ENCODE results near the gene MDFI.

Gene MDFI

GRCh38 chr6:41633056-41633634, 5.1 kb upstream of the MDFI start:
- Mint-ChIP-seq H3K27me3 (ENCODE audit: low read depth) (peaks cover 48% of the 10 kb centered on the region), H3K4me3 (no peak overlapping the region), H3K9me3 (no peaks in the 10 kb centered on the region), H3K4me1 (ENCODE audit: low read depth) (no peaks in the 10 kb centered on the region), H3K27ac (no peak overlapping the region), H3K36me3 (ENCODE audit: low read depth) (no peaks in the 10 kb centered on the region)
- DNase-seq (ENCODE audit: low spot score) = no peak

DNA sequence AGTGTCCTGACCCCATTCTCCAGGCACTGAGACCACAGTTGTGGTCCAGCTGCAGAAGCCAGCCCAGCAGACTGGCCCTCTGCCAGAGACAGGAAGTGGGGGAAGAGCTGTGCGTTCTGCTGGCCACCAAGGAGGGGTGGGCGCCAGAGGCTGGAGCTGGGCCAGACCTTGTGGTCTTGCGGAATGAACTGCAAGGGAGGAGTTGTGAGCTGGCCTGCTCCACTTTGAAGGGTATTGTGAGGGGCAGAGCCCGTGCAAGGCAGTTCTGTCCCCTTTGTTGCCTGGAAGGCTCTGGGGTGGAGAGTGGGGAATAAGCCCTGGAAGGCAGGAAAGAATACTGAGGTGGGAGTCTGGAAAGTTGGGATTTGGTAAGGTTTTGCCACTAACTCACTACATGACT, 3.6 kb upstream of the MDFI start:
- DNase-seq (ENCODE audit: low spot score) = no peak
- peaks cover 58% of the 10 kb centered on the region for H3K27me3 Mint-ChIP-seq (ENCODE audit: low read depth)
- H3K9me3 Mint-ChIP-seq = no peaks in the 10 kb centered on the region
- no peak overlapping the region for H3K27ac Mint-ChIP-seq
- no peaks in the 10 kb centered on the region for H3K4me1 Mint-ChIP-seq (ENCODE audit: low read depth)
- H3K36me3 Mint-ChIP-seq (ENCODE audit: low read depth) = no peaks in the 10 kb centered on the region
- no peak overlapping the region for H3K4me3 Mint-ChIP-seq

DNA sequence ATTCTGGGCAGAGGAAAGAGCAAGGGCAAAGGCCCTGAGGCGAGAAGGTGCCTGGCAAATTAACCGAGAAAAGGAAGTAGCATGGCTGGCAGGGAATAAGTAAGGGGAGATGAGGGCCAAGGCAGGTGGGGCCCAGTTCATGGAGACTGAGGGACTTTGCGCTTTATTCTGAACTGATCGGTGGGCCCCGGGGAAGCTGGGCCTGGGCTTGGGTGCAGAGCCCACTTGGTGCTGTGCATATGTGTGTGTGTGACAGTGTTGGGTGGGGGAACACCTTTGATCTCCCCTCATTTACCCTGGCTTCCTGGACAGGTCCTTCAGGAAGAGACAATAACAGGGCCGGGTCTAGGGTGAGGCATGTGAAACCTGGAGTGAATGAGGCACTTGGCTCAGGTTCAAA, 2.9 kb upstream of the MDFI start:
- no peaks in the 10 kb centered on the region for H3K36me3 Mint-ChIP-seq (ENCODE audit: low read depth)
- no peaks in the 10 kb centered on the region for H3K4me1 Mint-ChIP-seq (ENCODE audit: low read depth)
- H3K27ac Mint-ChIP-seq = no peak overlapping the region
- no peak overlapping the region for H3K4me3 Mint-ChIP-seq
- no peaks in the 10 kb centered on the region for H3K9me3 Mint-ChIP-seq
- DNase-seq (ENCODE audit: low spot score) = no peak
- peaks cover 65% of the 10 kb centered on the region for H3K27me3 Mint-ChIP-seq (ENCODE audit: low read depth)

DNA sequence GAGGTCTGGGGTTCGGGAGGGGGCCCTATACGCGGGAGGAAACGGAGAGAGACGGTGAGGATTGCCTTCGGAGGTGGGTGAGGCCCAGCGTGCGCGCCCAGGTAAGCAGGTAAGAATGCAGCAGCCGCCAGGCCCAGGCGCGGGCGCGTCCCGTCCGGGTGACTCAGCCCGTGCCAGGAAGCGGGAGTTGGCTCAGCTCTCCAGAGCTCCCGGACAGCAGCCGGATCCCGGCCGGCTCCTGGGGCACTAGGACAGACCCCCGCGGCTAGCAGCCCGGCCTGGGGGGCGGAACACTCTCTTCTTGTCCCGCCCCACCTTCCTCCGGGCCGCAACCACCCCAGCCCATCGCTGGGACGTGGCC, 1.5 kb upstream of the MDFI start:
- DNase-seq (ENCODE audit: low spot score) = no peak
- no peaks in the 10 kb centered on the region for H3K4me1 Mint-ChIP-seq (ENCODE audit: low read depth)
- no peak overlapping the region for H3K27ac Mint-ChIP-seq
- no peak overlapping the region for H3K4me3 Mint-ChIP-seq
- peaks cover 74% of the 10 kb centered on the region for H3K27me3 Mint-ChIP-seq (ENCODE audit: low read depth)
- H3K36me3 Mint-ChIP-seq (ENCODE audit: low read depth) = no peaks in the 10 kb centered on the region
- H3K9me3 Mint-ChIP-seq = no peaks in the 10 kb centered on the region

DNA sequence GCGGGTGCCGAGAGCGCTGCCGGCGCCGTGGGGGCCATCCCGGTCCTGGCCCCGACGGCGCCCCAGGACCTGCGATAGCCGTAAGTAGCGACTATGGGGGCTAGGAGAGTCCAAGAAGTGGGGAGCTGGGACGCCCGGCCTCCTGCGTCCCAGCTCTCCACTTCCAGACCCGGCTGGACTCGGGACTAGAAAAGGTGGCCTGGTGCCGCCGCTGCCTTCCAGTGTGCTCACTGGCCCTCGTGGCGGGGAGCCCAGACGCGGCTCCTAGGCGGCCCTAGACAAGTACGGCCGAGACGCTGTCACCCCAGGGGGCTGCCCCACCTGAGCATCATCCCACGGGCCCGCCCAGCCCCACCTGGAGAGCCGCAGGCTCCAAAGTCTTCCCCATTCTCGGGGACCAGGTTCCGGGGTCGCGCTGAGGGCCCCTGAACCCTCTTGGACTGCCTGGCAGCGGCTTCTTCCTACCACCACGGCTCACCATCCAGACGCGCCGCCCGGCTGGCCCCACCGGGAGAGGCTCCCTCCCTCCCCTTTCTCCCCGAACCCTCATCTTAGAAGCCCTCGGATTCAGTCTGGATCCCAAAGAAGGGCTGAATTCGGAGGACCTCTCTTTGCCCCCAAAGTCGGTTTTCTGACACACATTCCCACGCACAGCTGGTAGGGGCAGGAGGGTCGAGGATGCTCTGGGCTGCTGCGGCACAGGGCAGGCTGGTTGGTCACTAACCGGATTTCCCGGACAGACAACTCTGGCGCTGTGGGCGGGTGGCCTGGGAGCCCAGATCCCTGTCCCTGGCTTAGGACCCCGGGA, 870 bp upstream of the MDFI start:
- Mint-ChIP-seq H3K27ac (no peak overlapping the region), H3K27me3 (ENCODE audit: low read depth) (peaks cover 78% of the 10 kb centered on the region), H3K4me1 (ENCODE audit: low read depth) (no peaks in the 10 kb centered on the region), H3K4me3 (no peak overlapping the region), H3K36me3 (ENCODE audit: low read depth) (no peaks in the 10 kb centered on the region), H3K9me3 (no peaks in the 10 kb centered on the region)
- DNase-seq (ENCODE audit: low spot score) = no peak

- DNase-seq (ENCODE audit: low spot score) = no peak
- H3K27me3 Mint-ChIP-seq (ENCODE audit: low read depth) = peaks cover 70% of the 10 kb centered on the region
- no peaks in the 10 kb centered on the region for H3K36me3 Mint-ChIP-seq (ENCODE audit: low read depth)
- H3K4me3 Mint-ChIP-seq = no peak overlapping the region
- H3K9me3 Mint-ChIP-seq = no peaks in the 10 kb centered on the region
- H3K27ac Mint-ChIP-seq = no peak overlapping the region
- H3K4me1 Mint-ChIP-seq (ENCODE audit: low read depth) = no peaks in the 10 kb centered on the region
Measured at GRCh38 chr6:41638935-41639808, 904 bp downstream of the MDFI start.

DNA sequence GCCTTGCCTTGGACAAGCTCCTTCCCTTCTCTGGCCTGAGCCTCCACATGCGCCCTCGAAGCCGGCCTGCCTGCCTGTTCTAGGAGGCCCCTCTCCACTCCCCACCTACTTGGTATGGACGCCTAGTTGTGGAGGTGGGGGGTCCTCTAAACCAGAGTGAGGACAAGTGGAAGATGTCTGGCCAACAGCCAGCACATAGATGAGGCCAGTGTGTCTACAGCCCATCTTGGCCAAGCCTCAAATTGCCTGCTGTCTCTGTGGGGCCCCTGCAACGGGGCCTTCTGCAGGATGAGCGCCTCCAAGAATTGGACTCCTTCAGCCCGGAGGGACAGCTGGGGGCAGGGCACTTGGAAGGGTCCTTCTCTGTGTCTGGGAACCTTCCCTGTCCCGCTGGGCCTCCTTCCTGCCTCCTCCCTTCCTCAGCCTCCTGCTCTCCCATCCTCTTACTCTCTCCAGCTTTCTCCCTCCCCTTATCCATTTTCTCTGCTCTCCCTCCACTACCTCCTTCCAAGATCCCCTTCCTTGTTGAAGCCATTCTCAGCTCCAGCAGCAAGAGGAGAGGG, 1.6 kb downstream of the MDFI start:
- no peak overlapping the region for H3K4me3 Mint-ChIP-seq
- no peak for DNase-seq (ENCODE audit: low spot score)
- H3K27me3 Mint-ChIP-seq (ENCODE audit: low read depth) = peaks cover 64% of the 10 kb centered on the region
- no peaks in the 10 kb centered on the region for H3K36me3 Mint-ChIP-seq (ENCODE audit: low read depth)
- no peaks in the 10 kb centered on the region for H3K9me3 Mint-ChIP-seq
- no peak overlapping the region for H3K27ac Mint-ChIP-seq
- H3K4me1 Mint-ChIP-seq (ENCODE audit: low read depth) = no peaks in the 10 kb centered on the region

DNA sequence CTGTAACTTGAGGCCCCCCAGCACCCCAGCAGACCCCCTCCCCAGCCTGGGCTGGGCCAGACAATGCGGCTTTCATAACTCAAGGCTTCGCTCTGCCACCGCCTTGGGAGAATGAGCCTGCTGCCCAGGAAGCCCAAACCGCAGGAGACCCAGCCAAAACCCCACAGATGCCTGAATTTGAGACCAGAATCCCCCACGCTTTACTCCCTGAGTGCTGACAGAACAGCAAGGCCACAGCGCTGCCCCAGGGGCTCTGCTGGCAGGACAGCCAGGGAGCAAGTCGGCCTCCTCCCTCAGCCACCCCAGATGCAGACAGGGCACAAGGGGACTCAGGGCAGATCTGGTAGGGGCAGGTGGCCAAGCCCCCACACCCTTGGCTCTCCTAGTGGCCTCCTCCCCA, 2.2 kb downstream of the MDFI start:
- no peak for DNase-seq (ENCODE audit: low spot score)
- H3K27ac Mint-ChIP-seq = no peak overlapping the region
- H3K4me3 Mint-ChIP-seq = no peak overlapping the region
- no peaks in the 10 kb centered on the region for H3K36me3 Mint-ChIP-seq (ENCODE audit: low read depth)
- H3K4me1 Mint-ChIP-seq (ENCODE audit: low read depth) = no peaks in the 10 kb centered on the region
- H3K9me3 Mint-ChIP-seq = no peaks in the 10 kb centered on the region
- H3K27me3 Mint-ChIP-seq (ENCODE audit: low read depth) = peaks cover 61% of the 10 kb centered on the region

GRCh38 chr6:41641352-41641925, 3.2 kb downstream of the MDFI start:
- no peaks in the 10 kb centered on the region for H3K36me3 Mint-ChIP-seq (ENCODE audit: low read depth)
- peaks cover 54% of the 10 kb centered on the region for H3K27me3 Mint-ChIP-seq (ENCODE audit: low read depth)

DNA sequence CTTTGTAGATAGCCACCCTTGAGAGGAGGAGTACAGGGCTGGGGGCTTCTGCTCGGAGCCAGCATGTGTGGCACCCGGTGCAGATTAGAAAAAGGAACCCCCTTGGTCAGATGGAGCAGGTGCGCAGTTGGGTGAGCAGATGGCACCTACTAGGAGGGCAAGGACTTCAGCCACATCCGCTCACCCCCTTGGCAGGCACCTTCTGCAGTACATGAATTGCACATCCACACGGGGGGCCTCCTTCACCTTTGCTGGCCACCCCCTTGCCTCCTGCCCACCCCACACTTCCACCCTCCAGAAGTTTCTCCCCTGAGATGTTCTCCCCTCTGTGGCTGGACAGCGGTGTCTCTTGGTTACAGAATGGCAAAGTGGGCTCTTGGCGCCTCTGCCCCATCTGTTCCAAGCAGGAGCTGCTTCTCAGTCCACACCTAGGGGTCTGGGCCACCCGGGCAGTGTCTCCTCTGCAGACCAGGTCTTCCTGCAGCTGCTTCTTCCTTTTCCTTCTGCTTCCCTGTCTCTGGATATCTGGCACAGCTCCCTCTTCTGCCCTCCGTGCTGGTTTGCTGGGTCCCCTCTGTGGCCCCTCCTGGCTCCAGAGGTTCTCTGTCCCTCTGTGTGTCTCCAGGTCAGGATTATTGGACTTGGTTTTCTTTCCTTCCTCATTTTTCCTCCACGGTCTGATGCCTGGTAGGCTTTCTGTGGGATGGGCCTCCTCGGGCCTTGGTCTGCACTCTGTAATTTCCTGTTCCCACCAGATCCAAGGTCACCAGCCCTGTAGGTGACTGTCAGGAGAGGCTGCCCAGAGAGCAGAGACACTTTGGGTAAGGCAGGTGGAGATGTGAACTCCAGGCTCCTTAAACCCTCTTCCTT, 4.1 kb downstream of the MDFI start:
- DNase-seq (ENCODE audit: low spot score) = no peak
- no peak overlapping the region for H3K4me3 Mint-ChIP-seq
- no peaks in the 10 kb centered on the region for H3K36me3 Mint-ChIP-seq (ENCODE audit: low read depth)
- no peaks in the 10 kb centered on the region for H3K4me1 Mint-ChIP-seq (ENCODE audit: low read depth)
- peaks cover 51% of the 10 kb centered on the region for H3K27me3 Mint-ChIP-seq (ENCODE audit: low read depth)
- H3K9me3 Mint-ChIP-seq = no peaks in the 10 kb centered on the region
- no peak overlapping the region for H3K27ac Mint-ChIP-seq

More at GRCh38 chr6:41641352-41641925, 3.2 kb downstream of the MDFI start:
- Mint-ChIP-seq H3K9me3 (no peaks in the 10 kb centered on the region), H3K4me1 (ENCODE audit: low read depth) (no peaks in the 10 kb centered on the region), H3K4me3 (no peak overlapping the region), H3K27ac (no peak overlapping the region)
- DNase-seq (ENCODE audit: low spot score) = no peak

DNA sequence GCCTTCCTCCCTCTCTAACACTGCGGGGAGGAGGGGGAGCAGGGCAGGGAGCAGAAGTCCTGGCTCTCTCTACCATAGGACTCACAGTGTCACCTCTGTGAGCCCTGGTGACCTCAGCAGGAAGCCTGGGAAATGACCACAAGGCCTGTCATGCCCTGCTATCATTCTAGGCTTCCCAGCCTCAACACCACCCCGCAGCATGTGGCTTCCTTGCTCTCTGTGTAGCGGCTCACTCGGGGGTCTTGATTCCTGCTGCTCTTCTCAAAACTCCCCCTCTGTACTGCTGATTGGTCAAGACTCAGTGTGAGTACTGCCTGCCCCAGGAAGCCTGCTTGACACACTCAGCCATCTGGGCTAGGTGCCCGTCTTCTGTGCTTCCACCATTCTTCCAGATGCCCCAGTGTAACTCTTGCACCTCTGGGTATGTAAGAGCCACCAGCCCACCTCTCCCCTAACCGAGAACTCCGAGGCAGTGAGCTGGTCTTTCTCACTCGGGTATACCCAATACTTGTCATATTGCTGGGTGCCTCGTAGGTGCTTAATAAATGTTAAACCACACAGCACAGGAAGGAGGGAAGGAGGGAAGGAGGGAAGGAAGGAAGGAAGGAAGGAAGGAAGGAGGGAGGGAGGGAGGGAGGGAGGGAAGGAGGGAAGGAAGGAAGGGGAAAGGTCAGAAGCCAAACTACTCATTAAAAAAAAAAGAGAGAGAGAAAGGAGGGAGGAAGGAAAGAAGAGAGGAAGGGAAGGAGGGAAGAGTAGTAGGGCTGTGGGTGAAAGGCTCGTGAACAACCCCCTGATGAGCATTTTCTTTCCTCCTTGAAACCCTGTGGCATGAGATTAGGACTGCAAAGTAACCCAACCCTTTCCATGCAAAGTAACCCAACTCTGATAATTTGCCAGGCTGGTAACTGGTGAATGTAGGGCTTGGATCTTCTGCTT, 5.0 kb downstream of the MDFI start:
- Mint-ChIP-seq H3K27ac (no peak overlapping the region), H3K4me1 (ENCODE audit: low read depth) (no peaks in the 10 kb centered on the region), H3K36me3 (ENCODE audit: low read depth) (no peaks in the 10 kb centered on the region), H3K9me3 (no peaks in the 10 kb centered on the region), H3K4me3 (no peak overlapping the region), H3K27me3 (ENCODE audit: low read depth) (peaks cover 45% of the 10 kb centered on the region)
- DNase-seq (ENCODE audit: low spot score) = no peak

DNA sequence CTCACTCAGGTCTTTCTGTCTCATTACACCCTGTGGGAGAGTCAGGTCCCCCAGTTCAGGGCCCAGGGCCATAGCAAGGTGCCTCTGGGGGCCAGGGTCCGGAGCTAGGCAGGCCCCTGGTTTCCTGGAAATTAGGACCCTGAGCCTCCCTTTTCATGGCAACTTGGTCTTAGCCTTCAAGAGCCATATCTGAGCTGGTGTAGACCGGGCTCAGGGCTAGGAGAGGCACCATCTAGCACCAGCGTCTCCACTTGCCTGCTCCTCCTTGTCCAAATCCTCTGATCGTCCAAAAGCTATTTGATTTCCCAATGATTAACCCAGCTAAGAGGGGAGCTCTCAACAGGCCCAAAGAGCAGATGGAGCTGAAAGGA, 5.6 kb downstream of the MDFI start:
- H3K27me3 Mint-ChIP-seq (ENCODE audit: low read depth) = peaks cover 43% of the 10 kb centered on the region
- DNase-seq (ENCODE audit: low spot score) = no peak
- H3K4me1 Mint-ChIP-seq (ENCODE audit: low read depth) = no peaks in the 10 kb centered on the region
- no peaks in the 10 kb centered on the region for H3K9me3 Mint-ChIP-seq
- no peak overlapping the region for H3K27ac Mint-ChIP-seq
- no peak overlapping the region for H3K4me3 Mint-ChIP-seq
- no peaks in the 10 kb centered on the region for H3K36me3 Mint-ChIP-seq (ENCODE audit: low read depth)
